Neuronal stem cell (in vitro differentiated cells): ENCODE data around the gene RABIF.

Source experiments
- DNase-seq: peaks from one replicate; pipeline ENCODE4 v3.0.0-alpha.2; 2013; ENCODE audit warnings: low spot score
- H2AFZ ChIP-seq: one replicate; pipeline ENCODE4 v1.6.1; 2013; ENCODE audit warnings: mild to moderate bottlenecking, low read length, inconsistent platforms
- H2AK5ac ChIP-seq: 2 replicates; pipeline ENCODE4 v1.6.1; 2013; ENCODE audit warnings: low read depth, mild to moderate bottlenecking, inconsistent platforms, low read length, moderate library complexity, mixed read lengths
- H2BK120ac ChIP-seq: 2 replicates; pipeline ENCODE4 v1.6.1; 2013; ENCODE audit warnings: low read depth, mild to moderate bottlenecking, inconsistent platforms, low read length, moderate library complexity, mixed read lengths
- H2BK12ac ChIP-seq: one replicate; pipeline ENCODE4 v1.6.1; 2013; ENCODE audit warnings: low read length, inconsistent platforms
- H2BK15ac ChIP-seq: 2 replicates; pipeline ENCODE4 v1.6.1; 2013; ENCODE audit warnings: mild to moderate bottlenecking, low read length, inconsistent platforms, mixed read lengths
- H2BK5ac ChIP-seq: one replicate; pipeline ENCODE4 v1.6.1; 2013; ENCODE audit warnings: inconsistent platforms, mild to moderate bottlenecking, low read length, moderate library complexity
- H3K14ac ChIP-seq: one replicate; pipeline ENCODE4 v1.6.1; 2013; ENCODE audit warnings: low read length, inconsistent platforms
- H3K18ac ChIP-seq: 2 replicates; pipeline ENCODE4 v1.6.1; 2013; ENCODE audit warnings: low read length, inconsistent platforms
- H3K23ac ChIP-seq: 2 replicates; pipeline ENCODE4 v1.6.1; 2013; ENCODE audit warnings: low read depth, mild to moderate bottlenecking, mixed read lengths, low read length, inconsistent platforms; ENCODE audit not compliant: poor library complexity
- H3K27ac ChIP-seq: replicated peaks from 3 replicates; pipeline ENCODE4 v1.5.1; 2013; ENCODE audit warnings: low read length, inconsistent platforms
- H3K27me3 ChIP-seq, 3 experiments: 2 replicates each; pipeline ENCODE4 v1.6.1; 2013; ENCODE audit warnings: low read length in 3 of 3, mild to moderate bottlenecking in 2 of 3, inconsistent platforms in 1 of 3, low read depth in 1 of 3, mixed read lengths in 1 of 3, moderate library complexity in 1 of 3; ENCODE audit not compliant: control insufficient read depth in 3 of 3, insufficient read depth in 3 of 3
- H3K36me3 ChIP-seq, 2 donors: replicated peaks in 1 of 2; 2 replicates each; pipeline ENCODE4 v1.6.1; 2013; ENCODE audit warnings: low read length in 2 of 2; ENCODE audit not compliant: control insufficient read depth in 2 of 2, insufficient read depth in 2 of 2
- H3K4ac ChIP-seq: 2 replicates; pipeline ENCODE4 v1.6.1; 2013; ENCODE audit warnings: inconsistent platforms, mild to moderate bottlenecking, low read length, moderate library complexity
- H3K4me1 ChIP-seq, 2 donors: 1 replicate in 1 of 2; 2 replicates in 1 of 2; pipeline ENCODE4 v1.6.1; 2013; ENCODE audit warnings: low read length in 2 of 2, low read depth in 1 of 2; ENCODE audit not compliant: control insufficient read depth in 2 of 2, insufficient read depth in 1 of 2
- H3K4me2 ChIP-seq: one replicate; pipeline ENCODE4 v1.6.1; 2013; ENCODE audit warnings: mild to moderate bottlenecking, low read length, inconsistent platforms; ENCODE audit not compliant: insufficient read depth, poor library complexity, severe bottlenecking
- H3K4me3 ChIP-seq, 2 donors: 2 replicates each; pipeline ENCODE4 v1.5.1; 2013; ENCODE audit warnings: low read length in 2 of 2, mild to moderate bottlenecking in 2 of 2, inconsistent platforms in 1 of 2, moderate library complexity in 1 of 2
- H3K79me1 ChIP-seq: one replicate; pipeline ENCODE4 v1.6.1; 2013; ENCODE audit warnings: low read depth, mild to moderate bottlenecking, inconsistent platforms, low read length, moderate library complexity
- H3K9ac ChIP-seq: one replicate; pipeline ENCODE4 v1.6.1; 2013; ENCODE audit warnings: mild to moderate bottlenecking, low read depth, low read length, inconsistent platforms; ENCODE audit not compliant: poor library complexity
- H3K9me3 ChIP-seq, 2 donors: replicated peaks in 1 of 2; 2 replicates each; pipeline versions ENCODE3 to v1.6.1; 2013; ENCODE audit warnings: low read length in 2 of 2, mild to moderate bottlenecking in 2 of 2, inconsistent platforms in 1 of 2, low read depth in 1 of 2, mixed read lengths in 1 of 2, moderate library complexity in 1 of 2; ENCODE audit not compliant: control insufficient read depth in 2 of 2, insufficient read depth in 1 of 2
- H4K8ac ChIP-seq: one replicate; pipeline ENCODE4 v1.6.1; 2013; ENCODE audit warnings: low read depth, mild to moderate bottlenecking, inconsistent platforms, low read length, moderate library complexity
- H4K91ac ChIP-seq: one replicate; pipeline ENCODE4 v1.6.1; 2013; ENCODE audit warnings: low read length, low read depth, mild to moderate bottlenecking, inconsistent platforms; ENCODE audit not compliant: poor library complexity
- WGBS, 2 donors: extraction: QIAGEN DNeasy Blood & Tissue Kit; methylation state at CpG; one replicate each; pipeline ENCODE4 v1.1.7; 2013; ENCODE audit warnings: missing lambda C conversion rate in 2 of 2, mixed read lengths in 1 of 2; ENCODE audit not compliant: insufficient read length in 2 of 2, insufficient replicate concordance in 1 of 2; ENCODE audit errors: extremely low coverage in 2 of 2; 5-methylcytosine and 5-hydroxymethylcytosine counted together

Gene RABIF

GRCh38 chr1:202844935-202845334 lies 44.0 kb downstream of the RABIF start:
- Histone ChIP-seq H2AK5ac (no peak overlapping the region), H3K9ac (peak overlapping the region; percentile 3), H3K36me3 (peaks cover 0 to 4% of the 10 kb centered on the region in 2 donors), H3K4me1 (peaks cover 0 to 13% of the 10 kb centered on the region in 2 donors), H3K18ac (no peak overlapping the region), H2BK12ac (no peak overlapping the region), H4K91ac (no peak overlapping the region), H3K27ac (no peak overlapping the region), H2BK15ac (no peak overlapping the region), H3K4me3 (no peak overlapping the region), H3K27me3 (peaks cover 0 to 3% (median 0%) of the 10 kb centered on the region in 3 experiments), H3K14ac (no peak overlapping the region), H3K79me1 (no peaks in the 10 kb centered on the region), H3K9me3 (no peaks in the 10 kb centered on the region), H3K23ac (no peak overlapping the region), H3K4me2 (no peak overlapping the region), H2BK120ac (no peak overlapping the region), H2BK5ac (no peak overlapping the region), H4K8ac (no peak overlapping the region), H2AFZ (no peak overlapping the region), H3K4ac (no peak overlapping the region)
- no CpG with 5 or more reads among the region's 6 CpGs for WGBS, 2 donors
- DNase-seq, result no peak

- Histone ChIP-seq H2BK12ac (no peak overlapping the region), H4K91ac (no peak overlapping the region), H3K14ac (no peak overlapping the region), H3K4me1 (peaks cover 0 to 13% of the 10 kb centered on the region in 2 donors), H2AK5ac (no peak overlapping the region), H3K4me3 (no peak overlapping the region), H3K18ac (no peak overlapping the region), H3K36me3 (no peaks in the 10 kb centered on the region), H2BK5ac (no peak overlapping the region), H2BK120ac (no peak overlapping the region), H3K27ac (no peak overlapping the region), H4K8ac (no peak overlapping the region), H3K79me1 (no peaks in the 10 kb centered on the region), H2AFZ (no peak overlapping the region), H3K9me3 (no peaks in the 10 kb centered on the region), H3K27me3 (peaks cover 0 to 3% (median 0%) of the 10 kb centered on the region in 3 experiments), H2BK15ac (no peak overlapping the region), H3K23ac (no peak overlapping the region), H3K4me2 (no peak overlapping the region), H3K9ac (no peak overlapping the region), H3K4ac (no peak overlapping the region)
- WGBS, 2 donors, result no CpG with 5 or more reads among the region's 5 CpGs
- DNase-seq, result no peak
These were observed 44.7 kb downstream of the RABIF start for GRCh38 chr1:202844259-202844658.

GRCh38 chr1:202843081-202843480 lies 45.9 kb downstream of the RABIF start:
- Histone ChIP-seq H3K4me1 (peaks cover 0 to 13% of the 10 kb centered on the region in 2 donors), H3K27ac (peak overlapping the region; percentile 30), H3K4me2 (no peak overlapping the region), H3K79me1 (no peaks in the 10 kb centered on the region), H2AFZ (peak overlapping the region; percentile 59), H2BK5ac (no peak overlapping the region), H2BK15ac (no peak overlapping the region), H2AK5ac (no peak overlapping the region), H2BK12ac (no peak overlapping the region), H3K4me3 (no peak overlapping the region), H3K23ac (no peak overlapping the region), H4K8ac (no peak overlapping the region), H4K91ac (no peak overlapping the region), H3K18ac (no peak overlapping the region), H3K14ac (no peak overlapping the region), H3K9ac (no peak overlapping the region), H3K4ac (no peak overlapping the region), H2BK120ac (no peak overlapping the region), H3K9me3 (no peaks in the 10 kb centered on the region), H3K27me3 (peaks cover 0 to 3% (median 0%) of the 10 kb centered on the region in 3 experiments), H3K36me3 (no peaks in the 10 kb centered on the region)
- WGBS, 2 donors, result no CpG with 5 or more reads among the region's 11 CpGs
- DNase-seq, result no peak

- Histone ChIP-seq H3K4me1 (peaks cover 0 to 8% of the 10 kb centered on the region in 2 donors), H3K9ac (no peak overlapping the region), H3K9me3 (no peaks in the 10 kb centered on the region), H3K14ac (no peak overlapping the region), H3K4me2 (no peak overlapping the region), H2AK5ac (no peak overlapping the region), H4K8ac (no peak overlapping the region), H3K18ac (no peak overlapping the region), H3K23ac (no peak overlapping the region), H3K4ac (no peak overlapping the region), H3K27me3 (peaks cover 0 to 32% (median 3%) of the 10 kb centered on the region in 3 experiments), H2BK120ac (no peak overlapping the region), H3K4me3 (no peak overlapping the region), H2BK12ac (no peak overlapping the region), H2BK5ac (no peak overlapping the region), H3K79me1 (peaks cover 2% of the 10 kb centered on the region), H2AFZ (peak overlapping the region; percentile 5), H3K36me3 (no peaks in the 10 kb centered on the region), H2BK15ac (no peak overlapping the region), H4K91ac (no peak overlapping the region), H3K27ac (no peak overlapping the region)
- no CpG with 5 or more reads among the region's 5 CpGs for WGBS, 2 donors
- no peak for DNase-seq
These were observed 51.1 kb downstream of the RABIF start for GRCh38 chr1:202837746-202838262.
